ENCODE results near the gene PRR19. TPM values are rescaled to one million over a fixed set of nuclear protein-coding genes. Genes with fewer than 3 reads are reported as not detected.

Gene PRR19
- total and polyA plus RNA-seq, 10 donors: 0.33 to 1.2 (median 0.54) TPM; not detected in 2

GRCh38 chr19:42316223-42317211, 14.6 kb downstream of the PRR19 start:
- peak; percentile 86 for DNase-seq
- H3K27me3 ChIP-seq (replicated peaks in 1 of 7): peaks cover 0 to 40% (median 27%) of the 10 kb centered on the region in 7 donors

GRCh38 chr19:42317535-42317934, 15.6 kb downstream of the PRR19 start:
- TF ChIP-seq, protein P1, sequence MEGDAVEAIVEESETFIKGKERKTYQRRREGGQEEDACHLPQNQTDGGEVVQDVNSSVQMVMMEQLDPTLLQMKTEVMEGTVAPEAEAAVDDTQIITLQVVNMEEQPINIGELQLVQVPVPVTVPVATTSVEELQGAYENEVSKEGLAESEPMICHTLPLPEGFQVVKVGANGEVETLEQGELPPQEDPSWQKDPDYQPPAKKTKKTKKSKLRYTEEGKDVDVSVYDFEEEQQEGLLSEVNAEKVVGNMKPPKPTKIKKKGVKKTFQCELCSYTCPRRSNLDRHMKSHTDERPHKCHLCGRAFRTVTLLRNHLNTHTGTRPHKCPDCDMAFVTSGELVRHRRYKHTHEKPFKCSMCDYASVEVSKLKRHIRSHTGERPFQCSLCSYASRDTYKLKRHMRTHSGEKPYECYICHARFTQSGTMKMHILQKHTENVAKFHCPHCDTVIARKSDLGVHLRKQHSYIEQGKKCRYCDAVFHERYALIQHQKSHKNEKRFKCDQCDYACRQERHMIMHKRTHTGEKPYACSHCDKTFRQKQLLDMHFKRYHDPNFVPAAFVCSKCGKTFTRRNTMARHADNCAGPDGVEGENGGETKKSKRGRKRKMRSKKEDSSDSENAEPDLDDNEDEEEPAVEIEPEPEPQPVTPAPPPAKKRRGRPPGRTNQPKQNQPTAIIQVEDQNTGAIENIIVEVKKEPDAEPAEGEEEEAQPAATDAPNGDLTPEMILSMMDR (IDR thresholded peaks at IDR 0.05 in 8 of 11, conservative IDR thresholded peaks at IDR 0.05 in 3 of 11): no peak
- TF ChIP-seq POLR2AphosphoS5 (IDR thresholded peaks at IDR 0.05) (no peak), POLR2A (IDR thresholded peaks at IDR 0.05) (no peak)
- Histone ChIP-seq H3K27ac (no peak overlapping the region), H3K4me1 (peaks cover 17 to 36% (median 27%) of the 10 kb centered on the region in 6 donors), H3K27me3 (replicated peaks in 1 of 7) (peaks cover 0 to 38% (median 22%) of the 10 kb centered on the region in 7 donors), H3K36me3 (no peaks in the 10 kb centered on the region), H3K4me3 (no peak overlapping the region), H3K9me3 (no peaks in the 10 kb centered on the region)
- DNase-seq: no peak
- intact Hi-C loops (cut with DNase I; ENCODE audit: low total_unique reads): no loop called here
- 88 to 94% (median 90%) methylated on average over 13 of the region's 13 CpGs for WGBS, 5 donors

More at GRCh38 chr19:42316223-42317211, 14.6 kb downstream of the PRR19 start:
- intact Hi-C loops (cut with DNase I; ENCODE audit: low total_unique reads): no loop called here
- Histone ChIP-seq H3K27ac (peak overlapping the region in 3 of 8 donors; percentile 38 to 49 (median 44)), H3K4me3 (peak overlapping the region in 3 of 8 donors; percentile 7 to 50 (median 9)), H3K36me3 (no peaks in the 10 kb centered on the region), H3K9me3 (no peaks in the 10 kb centered on the region), H3K4me1 (peaks cover 17 to 38% (median 27%) of the 10 kb centered on the region in 6 donors)
- WGBS, 5 donors: 16 to 21% (median 20%) methylated on average over 23 to 28 of the region's 28 CpGs
- TF ChIP-seq, protein P1 (IDR thresholded peaks at IDR 0.05 in 8 of 11, conservative IDR thresholded peaks at IDR 0.05 in 3 of 11): no peak
- TF ChIP-seq POLR2AphosphoS5 (IDR thresholded peaks at IDR 0.05): peak; percentile 27 to 74 (median 52)

DNA sequence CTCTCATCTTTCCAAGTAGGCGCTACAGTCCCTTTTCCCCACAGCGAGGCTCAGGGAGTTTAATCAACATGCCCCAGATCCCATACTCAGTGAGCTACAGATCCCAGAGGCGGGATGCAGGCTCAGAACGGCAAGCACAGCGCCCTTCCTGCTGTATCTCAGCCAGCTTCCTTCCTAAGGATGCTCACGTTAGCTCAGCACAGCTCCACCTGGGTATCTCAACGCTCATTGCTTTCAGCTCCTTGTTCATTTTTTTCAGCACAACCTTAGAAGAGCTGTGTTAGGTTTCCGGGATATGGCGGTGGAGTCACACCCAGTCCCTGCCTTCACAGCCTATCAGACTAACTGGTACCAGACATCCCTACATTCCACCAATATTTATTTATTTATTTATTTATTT, 20.4 kb downstream of the PRR19 start:
- H3K27me3 ChIP-seq (replicated peaks in 1 of 7): peaks cover 0 to 33% (median 21%) of the 10 kb centered on the region in 7 donors
- intact Hi-C loops (cut with DNase I; ENCODE audit: low total_unique reads): no loop called here
- no peak for DNase-seq
- H3K9me3 ChIP-seq: no peaks in the 10 kb centered on the region
- 63 to 80% (median 74%) methylated on average over 9 of the region's 9 CpGs for WGBS, 5 donors
- H3K36me3 ChIP-seq: no peaks in the 10 kb centered on the region
- no peak overlapping the region for H3K4me3 ChIP-seq
- H3K4me1 ChIP-seq: peaks cover 14 to 41% (median 30%) of the 10 kb centered on the region in 6 donors
- no peak for TF ChIP-seq POLR2AphosphoS5 (IDR thresholded peaks at IDR 0.05)
- TF ChIP-seq, protein P1 (IDR thresholded peaks at IDR 0.05 in 8 of 11, conservative IDR thresholded peaks at IDR 0.05 in 3 of 11): no peak
- TF ChIP-seq POLR2A (IDR thresholded peaks at IDR 0.05): no peak
- H3K27ac ChIP-seq: no peak overlapping the region

GRCh38 chr19:42323473-42323851, 21.5 kb downstream of the PRR19 start:
- intact Hi-C loops (cut with DNase I; ENCODE audit: low total_unique reads): no loop called here
- Histone ChIP-seq H3K36me3 (no peaks in the 10 kb centered on the region), H3K27me3 (replicated peaks in 1 of 7) (peaks cover 0 to 33% (median 21%) of the 10 kb centered on the region in 7 donors), H3K9me3 (no peaks in the 10 kb centered on the region), H3K4me1 (peaks cover 13 to 47% (median 37%) of the 10 kb centered on the region in 6 donors), H3K27ac (no peak overlapping the region), H3K4me3 (peak overlapping the region in 2 of 8 donors; percentile 86 to 89)
- TF ChIP-seq POLR2A (IDR thresholded peaks at IDR 0.05) (no peak), POLR2AphosphoS5 (IDR thresholded peaks at IDR 0.05) (no peak)
- TF ChIP-seq, protein P1 (IDR thresholded peaks at IDR 0.05 in 8 of 11, conservative IDR thresholded peaks at IDR 0.05 in 3 of 11): no peak
- no peak for DNase-seq
- 26 to 41% (median 27%) methylated on average over 22 to 29 of the region's 29 CpGs for WGBS, 5 donors
